NCI-H2029 (cell line): ENCODE results near the gene JAKMIP3.
"Not testable (repeated sequence)": the region's sequence is repeated elsewhere in the genome, so short reads cannot be mapped to it uniquely, and the experiment has no call there.

Source experiments
- DNase-seq: peaks from one replicate; lab custom pipeline; 2025; lab: John Stamatoyannopoulos, UW

Gene JAKMIP3

GRCh38 chr10:132064771-132065437 lies 842 bp upstream of the JAKMIP3 start:
- no peak for DNase-seq

GRCh38 chr10:132066186-132066585 lies 440 bp downstream of the JAKMIP3 start:
- no peak for DNase-seq

DNA sequence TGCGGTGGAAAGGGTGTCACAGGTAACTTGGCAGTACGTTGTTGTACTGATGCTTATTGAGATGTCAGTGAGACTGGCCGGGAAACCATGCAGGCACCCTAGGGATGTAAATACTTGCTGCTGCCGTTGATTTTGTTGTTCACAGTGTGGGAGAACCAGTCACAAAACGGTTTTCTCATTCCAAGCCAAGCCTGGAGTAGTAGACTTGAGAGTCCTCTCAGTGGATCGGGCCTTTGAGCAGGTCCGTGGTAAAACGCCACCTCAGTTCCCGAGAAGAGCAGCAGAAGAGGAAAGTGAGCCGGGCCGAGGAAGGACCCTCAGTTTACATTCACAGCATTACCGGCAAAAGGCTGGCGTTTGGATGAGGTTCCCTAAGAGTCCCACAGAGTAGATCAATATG lies 1.1 kb downstream of the JAKMIP3 start:
- DNase-seq, result no peak

DNA sequence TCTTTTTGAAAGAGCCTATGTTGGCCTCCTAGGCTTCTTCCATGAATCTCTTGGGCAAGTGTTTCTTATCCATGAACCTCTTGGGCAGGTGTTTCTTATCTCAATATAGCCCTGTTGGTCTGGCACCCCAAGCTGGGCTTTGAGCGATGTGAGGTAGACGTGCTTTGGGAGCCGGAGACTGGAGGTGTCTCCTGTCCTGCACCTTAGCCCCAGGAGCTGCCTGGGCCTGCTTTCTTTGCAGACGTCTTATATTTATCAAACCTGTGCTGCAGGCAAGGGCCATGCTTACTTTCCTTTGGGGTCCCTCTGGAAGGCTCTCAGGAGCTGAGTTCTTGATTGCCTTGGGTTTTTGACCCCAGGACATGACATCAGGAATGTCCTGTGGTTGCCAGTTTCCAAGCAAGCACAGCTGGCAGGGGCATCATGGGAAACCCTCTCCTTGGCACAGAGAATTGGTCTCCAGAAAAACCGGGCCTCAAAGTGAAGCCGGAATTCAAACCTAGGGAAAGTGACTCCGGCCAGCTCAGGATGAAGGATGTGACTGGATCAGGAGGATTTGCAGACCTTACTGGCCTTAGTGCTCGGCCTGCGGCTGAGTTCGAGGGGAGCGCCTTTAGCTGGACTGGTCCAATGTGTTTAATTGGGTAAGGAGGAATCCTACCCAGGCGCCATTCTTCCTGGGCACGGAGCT lies 2.8 kb downstream of the JAKMIP3 start:
- no peak for DNase-seq

DNA sequence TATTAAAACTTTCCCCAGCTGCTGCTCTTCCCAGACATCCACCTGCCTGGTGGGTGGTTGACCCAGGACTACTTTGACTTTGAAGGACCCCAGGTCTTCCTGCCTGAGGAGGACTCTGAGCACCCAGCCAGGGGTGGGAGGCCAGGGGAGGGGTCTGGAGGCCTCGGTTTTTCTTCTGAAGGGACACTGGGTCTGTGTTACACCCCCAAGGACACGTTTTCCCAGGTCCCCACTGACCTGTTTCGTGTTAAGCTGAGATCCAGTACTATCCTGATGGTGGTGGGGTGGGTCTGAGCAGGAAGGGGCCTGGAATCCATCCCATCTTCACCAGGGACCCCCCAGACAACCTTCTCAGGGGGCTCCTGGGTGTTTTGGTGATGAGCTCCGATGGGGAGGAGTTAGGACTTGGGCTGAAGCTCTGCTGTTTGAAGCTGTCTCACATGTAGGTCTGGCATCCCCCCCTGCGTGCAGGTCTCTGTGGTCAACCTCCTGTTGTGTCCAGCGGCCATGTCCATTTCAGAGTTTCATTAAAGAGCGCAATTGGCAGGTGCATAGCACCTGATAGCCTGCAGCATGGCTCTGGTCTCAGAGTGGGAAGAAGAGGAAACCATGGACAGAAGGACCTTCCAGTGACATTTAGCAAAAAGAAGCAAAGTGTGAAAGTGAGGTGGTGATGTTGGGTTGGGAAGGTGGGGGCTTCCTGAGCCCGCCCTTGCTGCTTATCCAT lies 3.5 kb downstream of the JAKMIP3 start:
- DNase-seq, result no peak

DNA sequence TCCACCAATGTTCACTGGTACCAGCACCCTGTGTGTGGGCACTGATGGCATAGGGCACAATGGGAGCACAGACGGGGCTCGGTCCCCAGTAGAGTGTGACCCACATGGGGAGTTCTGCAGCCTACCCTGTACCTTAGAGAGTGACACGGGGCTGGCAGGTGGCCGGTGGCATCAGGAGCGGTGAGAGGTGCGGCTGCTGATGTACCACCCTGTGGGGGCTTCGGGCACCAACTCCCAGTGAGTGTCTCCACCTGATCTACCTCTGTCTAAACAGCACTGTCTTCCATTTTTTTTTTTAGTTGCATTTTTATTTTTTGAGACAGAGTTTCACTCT lies 4.1 kb downstream of the JAKMIP3 start:
- DNase-seq, result no peak

GRCh38 chr10:132070724-132071123 lies 5.0 kb downstream of the JAKMIP3 start:
- DNase-seq, result no peak

- DNase-seq, result no peak
These were observed 5.9 kb downstream of the JAKMIP3 start for GRCh38 chr10:132071667-132072066.

DNA sequence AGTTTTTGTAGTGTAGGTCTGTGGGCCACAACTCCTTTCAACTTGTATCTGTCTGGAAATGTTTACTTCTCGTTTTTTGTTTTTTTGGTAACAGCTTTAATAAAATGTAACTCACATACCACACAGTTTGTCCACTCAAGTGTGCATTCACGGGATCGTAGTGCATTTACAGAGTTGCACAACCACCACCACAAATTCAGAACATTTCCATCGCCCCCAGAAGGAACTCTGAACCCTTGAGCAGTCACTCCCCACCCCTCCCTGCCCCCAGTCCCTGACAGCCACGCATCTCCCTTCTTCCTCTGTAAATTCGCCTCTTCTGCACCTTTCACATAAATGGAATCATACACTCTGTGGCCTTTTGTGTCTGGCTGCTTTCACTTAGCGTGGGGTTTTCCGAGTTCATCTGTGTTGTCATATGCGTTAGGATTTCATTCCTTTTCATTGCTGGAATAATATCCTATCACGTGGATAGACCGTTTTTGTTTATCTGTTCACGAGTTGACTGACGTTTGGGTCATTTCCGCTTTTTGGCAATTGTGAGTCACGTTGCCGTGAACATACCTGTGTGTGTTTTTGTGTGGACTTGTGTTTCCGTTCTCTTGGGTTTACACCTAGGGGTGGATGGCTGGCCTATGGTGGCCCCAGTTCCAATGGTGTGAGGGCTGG lies 10.3 kb downstream of the JAKMIP3 start:
- no peak for DNase-seq

- no peak for DNase-seq
These were observed 10.9 kb downstream of the JAKMIP3 start for GRCh38 chr10:132076578-132077081.

- DNase-seq, result no peak
These were observed 11.3 kb downstream of the JAKMIP3 start for GRCh38 chr10:132077091-132077490.

- DNase-seq, result no peak
These were observed 13.1 kb downstream of the JAKMIP3 start for GRCh38 chr10:132078746-132079345.

GRCh38 chr10:132084384-132084783 lies 18.6 kb downstream of the JAKMIP3 start:
- DNase-seq, result not testable (repeated sequence)

- not testable (repeated sequence) for DNase-seq
These were observed 27.5 kb downstream of the JAKMIP3 start for GRCh38 chr10:132093236-132093635.

DNA sequence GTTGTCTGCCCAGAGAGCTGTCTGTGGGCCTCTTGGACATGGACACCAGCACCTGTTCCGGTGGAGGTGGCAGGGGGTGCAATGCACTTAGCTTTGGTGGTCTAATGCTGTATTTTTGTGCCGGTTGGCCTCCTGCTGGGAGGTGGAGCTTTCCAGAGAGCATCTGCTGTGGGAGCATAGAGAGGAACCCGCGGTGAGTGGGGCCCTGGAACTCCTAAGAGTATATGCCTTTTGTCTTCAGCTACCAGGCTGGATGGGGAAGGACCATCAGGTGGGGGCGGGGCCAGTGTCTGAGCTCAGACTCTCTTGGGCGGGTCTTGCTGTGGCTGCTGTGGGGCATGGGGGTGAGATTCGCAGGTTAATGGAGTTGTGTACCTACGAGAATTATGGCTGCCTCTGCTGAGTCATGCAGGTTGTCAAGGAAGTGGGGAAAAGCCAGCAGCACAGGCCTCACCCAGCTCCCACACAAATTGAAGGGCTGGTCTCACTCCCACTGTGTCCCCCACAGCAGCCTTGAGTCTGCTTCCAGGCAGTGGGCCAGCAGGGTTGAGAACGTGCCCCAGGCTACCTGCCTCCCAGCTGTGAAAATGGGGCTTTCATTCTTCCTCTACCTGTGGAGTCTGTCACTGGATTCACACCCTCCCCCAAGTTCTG lies 29.0 kb downstream of the JAKMIP3 start:
- no peak for DNase-seq

DNA sequence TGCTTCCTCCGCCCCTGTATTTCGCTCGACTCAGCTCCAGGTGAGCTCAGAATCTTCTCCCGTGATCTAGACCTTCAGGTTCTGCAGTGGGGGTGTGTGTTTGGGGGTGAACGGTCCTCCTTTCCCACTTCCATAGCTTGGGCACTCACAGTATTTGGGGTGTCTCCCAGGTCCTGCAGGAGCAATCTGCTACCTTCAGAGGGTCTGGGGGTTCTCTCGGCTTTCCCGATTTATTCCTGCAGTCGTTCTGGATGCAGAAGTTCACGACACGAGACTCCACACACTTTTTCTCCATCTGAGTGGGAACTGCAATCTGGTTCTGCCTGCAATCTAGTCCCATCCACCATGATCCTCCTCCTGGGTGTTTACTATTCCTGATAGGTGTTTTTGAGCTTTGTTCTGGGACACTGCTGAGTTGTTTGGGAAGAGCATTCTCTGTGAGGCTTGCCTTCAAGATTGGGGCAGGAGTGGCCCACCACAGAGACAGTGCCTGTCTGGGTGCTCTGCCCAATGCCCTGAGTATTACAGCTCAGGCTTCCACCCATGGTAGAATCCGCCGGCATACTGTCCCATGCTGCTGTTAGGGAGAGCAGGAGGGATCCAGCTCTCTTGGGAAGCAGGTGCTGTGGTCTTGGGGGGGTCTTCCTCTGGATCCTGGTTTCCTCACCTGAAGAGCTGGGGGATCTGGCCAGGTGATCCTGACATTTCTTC lies 29.8 kb downstream of the JAKMIP3 start:
- no peak for DNase-seq

DNA sequence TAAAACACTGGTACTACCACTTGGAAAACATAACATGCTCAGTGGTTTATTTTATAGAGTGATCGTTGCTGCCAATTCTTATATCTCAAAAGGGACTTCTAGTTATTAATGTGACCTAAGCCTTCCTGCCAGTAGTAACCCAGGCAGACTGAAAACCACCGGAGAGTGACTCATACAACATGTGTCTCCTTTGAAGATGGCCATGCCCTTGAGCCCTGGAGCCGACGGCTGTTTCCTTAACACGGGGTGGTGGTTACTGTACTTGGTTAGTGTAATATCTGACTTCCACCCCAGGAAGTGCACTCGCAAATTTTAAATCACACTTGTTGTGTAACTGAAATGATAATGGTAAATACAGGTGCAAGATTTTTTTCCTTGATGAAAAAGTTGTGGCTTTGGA lies 30.5 kb downstream of the JAKMIP3 start:
- no peak for DNase-seq

- DNase-seq, result no peak
These were observed 31.2 kb downstream of the JAKMIP3 start for GRCh38 chr10:132096863-132097478.

GRCh38 chr10:132097609-132098377 lies 32.0 kb downstream of the JAKMIP3 start:
- no peak for DNase-seq
